K562 treated with DMSO at 1 percent for 4 hours (cell line): Measurements from ENCODE around the gene IFNAR1. TPM values are rescaled to one million over a fixed set of nuclear protein-coding genes. Genes with fewer than 3 reads are reported as not detected.

ENCODE experiments used
- total RNA-seq: library from RNA; unstranded; fragments of 300-600 nt; gene quantifications from 2 replicates; pipeline ENCODE4 v1.2.3, GENCODE V29; 2022; ENCODE audit not compliant: insufficient read depth

Gene IFNAR1
- total RNA-seq = 9.7 and 18.3 TPM in 2 replicates

DNA sequence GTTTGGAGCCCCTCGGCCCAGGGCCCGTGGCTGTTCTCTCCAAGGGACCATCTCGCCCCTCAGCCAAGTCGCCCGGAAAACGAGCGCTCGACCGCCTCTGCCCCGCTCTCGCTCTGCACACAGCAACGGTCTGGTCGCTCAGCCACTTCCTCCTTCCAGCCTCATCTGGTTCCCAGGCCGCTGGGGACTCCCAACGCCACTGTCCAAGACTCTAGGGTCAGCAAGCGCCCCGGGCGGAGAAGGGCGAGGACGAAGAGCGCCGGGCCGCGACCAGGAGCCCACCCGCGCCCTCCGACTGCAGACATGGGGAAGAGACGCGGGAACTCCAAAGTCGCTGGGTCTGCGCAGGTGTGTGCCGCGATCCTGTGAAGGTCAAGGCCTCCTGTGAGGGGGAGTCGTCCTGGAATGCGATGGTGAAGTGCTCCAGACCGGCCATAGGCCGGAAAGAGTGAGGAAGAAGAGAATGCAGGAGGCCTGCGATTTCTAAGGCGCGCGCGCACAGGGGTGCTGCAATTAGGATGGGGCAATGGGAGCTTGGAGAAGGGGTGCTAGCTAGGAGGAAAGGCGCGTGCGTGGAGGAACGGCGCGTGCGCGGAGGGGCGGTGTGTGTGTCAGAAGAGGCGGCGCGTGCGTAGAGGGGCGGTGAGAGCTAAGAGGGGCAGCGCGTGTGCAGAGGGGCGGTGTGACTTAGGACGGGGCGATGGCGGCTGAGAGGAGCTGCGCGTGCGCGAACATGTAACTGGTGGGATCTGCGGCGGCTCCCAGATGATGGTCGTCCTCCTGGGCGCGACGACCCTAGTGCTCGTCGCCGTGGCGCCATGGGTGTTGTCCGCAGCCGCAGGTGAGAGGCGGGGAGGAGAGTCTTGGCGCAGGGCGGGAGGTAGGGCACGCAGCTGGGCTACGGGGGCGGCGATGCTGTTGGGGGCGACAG is at the start of gene IFNAR1:
Gene IFNAR1 (plus strand): TSS at position 680 of the 931 bp plus-strand sequence. CDS start 86 bp downstream, at position 766.

GRCh38 chr21:33403128-33403785 is 78.5 kb downstream of the IFNAR1 start, which contains the start of gene IFNGR2:
IFNGR2 (plus strand) TSS chr21:33403413; CDS start chr21:33403544, 131 bp downstream.

Other genes starting within 250 kb of the IFNAR1 start
- gene IFNAR2, start 95.0 kb upstream of the IFNAR1 start, total RNA-seq = 18.7 and 22.0 TPM in 2 replicates
- 28.2 and 31.4 TPM in 2 replicates for gene IL10RB, start 58.6 kb upstream of the IFNAR1 start, total RNA-seq
- gene IFNGR2, start 78.4 kb downstream of the IFNAR1 start, total RNA-seq = 20.0 and 21.0 TPM in 2 replicates
- gene TMEM50B, start 155.0 kb downstream of the IFNAR1 start, total RNA-seq = 13.7 and 21.2 TPM in 2 replicates
- gene DNAJC28, start 166.7 kb downstream of the IFNAR1 start, total RNA-seq = not detected in 2 replicates
- gene GART, start 217.1 kb downstream of the IFNAR1 start, total RNA-seq = 72.5 and 84.6 TPM in 2 replicates
- 94.8 and 127 TPM in 2 replicates for gene SON, start 218.1 kb downstream of the IFNAR1 start, total RNA-seq